ENCODE data around the gene PRICKLE2.

PRICKLE2 gene

GRCh38 chr3:64224826-64225610 is at the start of gene PRICKLE2:
Gene PRICKLE2 (minus strand): TSS chr3:64225466. CDS start chr3:64198927, 26,539 bp downstream.
- peak; percentile 68 for DNase-seq

- no peak for DNase-seq
These were observed 47.6 kb upstream of the PRICKLE2 start for GRCh38 chr3:64272842-64273241.

- DNase-seq = no peak
These were observed 47.0 kb upstream of the PRICKLE2 start for GRCh38 chr3:64272271-64272670.

- DNase-seq = no peak
These were observed 46.4 kb upstream of the PRICKLE2 start for GRCh38 chr3:64271631-64272030.

- no peak for DNase-seq
These were observed 45.6 kb upstream of the PRICKLE2 start for GRCh38 chr3:64270866-64271260.

GRCh38 chr3:64270142-64270865 is 45.0 kb upstream of the PRICKLE2 start:
- no peak for DNase-seq

- no peak for DNase-seq
These were observed 43.7 kb upstream of the PRICKLE2 start for GRCh38 chr3:64268926-64269325.

GRCh38 chr3:64267721-64268604 is 42.7 kb upstream of the PRICKLE2 start:
- peak; percentile 12 for DNase-seq

GRCh38 chr3:64266983-64267382 is 41.7 kb upstream of the PRICKLE2 start:
- no peak for DNase-seq

GRCh38 chr3:64266065-64266931 is 41.0 kb upstream of the PRICKLE2 start:
- DNase-seq = no peak

GRCh38 chr3:64265646-64266045 is 40.4 kb upstream of the PRICKLE2 start:
- DNase-seq = no peak

GRCh38 chr3:64264501-64265109 is 39.3 kb upstream of the PRICKLE2 start:
- DNase-seq = no peak

GRCh38 chr3:64262574-64263114 is 37.4 kb upstream of the PRICKLE2 start:
- no peak for DNase-seq

GRCh38 chr3:64260431-64260830 is 35.2 kb upstream of the PRICKLE2 start:
- DNase-seq = no peak

GRCh38 chr3:64259636-64260035 is 34.4 kb upstream of the PRICKLE2 start:
- no peak for DNase-seq

GRCh38 chr3:64257100-64257755 is 32.0 kb upstream of the PRICKLE2 start:
- no peak for DNase-seq

- DNase-seq = no peak
These were observed 30.6 kb upstream of the PRICKLE2 start for GRCh38 chr3:64255741-64256340.

- DNase-seq = no peak
These were observed 29.2 kb upstream of the PRICKLE2 start for GRCh38 chr3:64254443-64254842.

- no peak for DNase-seq
These were observed 28.4 kb upstream of the PRICKLE2 start for GRCh38 chr3:64253689-64254088.

- no peak for DNase-seq
These were observed 25.8 kb upstream of the PRICKLE2 start for GRCh38 chr3:64251019-64251418.

Measured in NCI-H2227 treated with DMSO at 0.1 percent for 48 hours (cell line).